HepG2 (cell line): Measurements from ENCODE around the gene FHIT. TPM values are rescaled to one million over a fixed set of nuclear protein-coding genes. Genes with fewer than 3 reads are reported as not detected.

Experiments
- ATAC-seq: fragments of 200-7000 bp; cut with Tn5 transposase; 3 replicates; pipeline ENCODE4 v1.9.1; 2020; ENCODE audit warnings: mild to moderate bottlenecking, moderate library complexity
- BruUV-seq: library from RNA; stranded (reverse); fragments of 400-500 nt; replicated peaks from 2 replicates; lab custom pipeline; 2021; lab: Mats Ljungman, UMichigan
- CTCF ChIA-PET: fragments of 300-600 bp; formaldehyde crosslinking; extraction: SDS; loops from one replicate; lab custom pipeline; 2021; ENCODE audit warnings: low total read pairs, inconsistent platforms, low intra/inter-chr PET ratio; lab: Yijun Ruan, JAX
- POLR2A ChIA-PET: fragments of 350-600 bp; sonication (Branson Sonifier 250); formaldehyde crosslinking; loops from one replicate; lab custom pipeline; 2020; ENCODE audit warnings: antibody characterized with exemption, inconsistent platforms; lab: Yijun Ruan, JAX
- DNase-seq: peaks from one replicate; pipeline ENCODE4 v3.0.0-alpha.2; 2015; ENCODE audit warnings: low spot score
- FAIRE-seq: peaks from 3 replicates; lab custom pipeline; 2011; peaks lifted over from hg19 to GRCh38; lab: Jason Lieb, UNC
- H2AFZ ChIP-seq: one replicate; pipeline ENCODE4 v1.6.1; 2011; ENCODE audit warnings: low read length, inconsistent platforms
- H3K27ac ChIP-seq: fragments of 300-600 bp; 3 replicates; pipeline ENCODE4 v1.8.0; 2011; ENCODE audit warnings: mixed run types, mild to moderate bottlenecking, mixed read lengths, low read length, inconsistent platforms; ENCODE audit not compliant: insufficient read depth; ENCODE audit errors: extremely low read length
- H3K27me3 ChIP-seq, 2 experiments: fragments of 200-600 bp in 1 of 2; 2 replicates in 1 of 2; 3 replicates in 1 of 2; pipeline versions ENCODE4 v1.6.0 to v1.8.0; 2011; ENCODE audit warnings: low read length in 2 of 2, mild to moderate bottlenecking in 2 of 2, moderate library complexity in 2 of 2, inconsistent platforms in 1 of 2; ENCODE audit not compliant: insufficient read depth in 2 of 2, control insufficient read depth in 1 of 2
- H3K36me3 ChIP-seq, 2 experiments: fragments of 200-600 bp in 1 of 2; replicated peaks in 1 of 2; 2 replicates in 1 of 2; 3 replicates in 1 of 2; pipeline versions ENCODE4 v1.5.1 to v1.8.0; 2011; ENCODE audit warnings: low read length in 2 of 2, inconsistent platforms in 1 of 2; ENCODE audit not compliant: insufficient read depth in 2 of 2, control insufficient read depth in 1 of 2
- H3K4me1 ChIP-seq: 2 replicates; pipeline ENCODE4 v1.5.1; 2012; ENCODE audit warnings: low read length, inconsistent platforms; ENCODE audit not compliant: insufficient read depth
- H3K4me2 ChIP-seq: 2 replicates; pipeline ENCODE4 v1.6.0; 2011; ENCODE audit warnings: low read depth, low read length, inconsistent platforms
- H3K4me3 ChIP-seq, 3 experiments: fragments of 200-600 bp in 1 of 3; sonication (generic), shearing (Covaris generic) in 1 of 3; replicated peaks in 1 of 3; 2 replicates each; pipeline ENCODE4 v1.5.1; 2011 to 2016; ENCODE audit warnings: low read length in 3 of 3, inconsistent platforms in 2 of 3, low read depth in 2 of 3, mild to moderate bottlenecking in 2 of 3, control low read depth in 1 of 3, mixed read lengths in 1 of 3; ENCODE audit not compliant: insufficient read depth in 1 of 3
- H3K79me2 ChIP-seq: one replicate; pipeline ENCODE4 v1.6.1; 2011; ENCODE audit warnings: low read length, inconsistent platforms; ENCODE audit not compliant: insufficient read depth
- H3K9ac ChIP-seq: 2 replicates; pipeline ENCODE4 v1.6.0; 2011; ENCODE audit warnings: mild to moderate bottlenecking, low read depth, low read length, inconsistent platforms; ENCODE audit not compliant: insufficient read depth
- H3K9me3 ChIP-seq: 2 replicates; pipeline ENCODE4 v1.5.1; 2012; ENCODE audit warnings: mild to moderate bottlenecking, low read length
- H4K20me1 ChIP-seq: 2 replicates; pipeline ENCODE4 v1.6.0; 2011; ENCODE audit warnings: inconsistent platforms, mild to moderate bottlenecking, low read length, moderate library complexity; ENCODE audit not compliant: insufficient read depth
- ARNTL ChIP-seq: sonication (generic); formaldehyde crosslinking; IDR thresholded peaks from 2 replicates; pipeline ENCODE4 v1.4.0; 2020; ENCODE audit warnings: mild to moderate bottlenecking, missing genetic modification reagents
- CEBPG ChIP-seq: IDR thresholded peaks from 2 replicates; pipeline ENCODE4 v1.6.1; 2016
- HIVEP1 ChIP-seq: sonication (generic); formaldehyde crosslinking; IDR thresholded peaks from 2 replicates; pipeline ENCODE4 v1.4.0; 2020; ENCODE audit warnings: mild to moderate bottlenecking, missing genetic modification reagents
- NFE2L1 ChIP-seq: sonication (generic); formaldehyde crosslinking; IDR thresholded peaks from 2 replicates; pipeline ENCODE4 v1.4.0; 2020; ENCODE audit warnings: missing genetic modification reagents, mild to moderate bottlenecking, borderline replicate concordance
- NR2C2 ChIP-seq: sonication (generic); formaldehyde crosslinking; IDR thresholded peaks from 2 replicates; pipeline ENCODE4 v1.4.0; 2020; ENCODE audit warnings: missing genetic modification reagents, mild to moderate bottlenecking, moderate library complexity, borderline replicate concordance
- PHB2 ChIP-seq: fragments of 450-650 bp; IDR thresholded peaks from 2 replicates; pipeline ENCODE4 v1.6.1; 2018; ENCODE audit not compliant: partially characterized antibody
- SMYD3 ChIP-seq: sonication (generic); formaldehyde crosslinking; IDR thresholded peaks from 2 replicates; pipeline ENCODE4 v1.8.1; 2023; ENCODE audit warnings: mild to moderate bottlenecking, missing genetic modification reagents
- ZFP82 ChIP-seq: sonication (generic); formaldehyde crosslinking; IDR thresholded peaks from 2 replicates; pipeline ENCODE4 v1.5.1; 2020; ENCODE audit warnings: mild to moderate bottlenecking, missing genetic modification reagents, borderline replicate concordance
- ZNF224 ChIP-seq: sonication (generic); formaldehyde crosslinking; IDR thresholded peaks from 2 replicates; pipeline ENCODE4 v1.5.0; 2020; ENCODE audit warnings: mild to moderate bottlenecking, missing genetic modification reagents
- WGBS: methylation state at CpG from one replicate; pipeline ENCODE4 v1.1.6; 2017; ENCODE audit warnings: low lambda C conversion rate; 5-methylcytosine and 5-hydroxymethylcytosine counted together
- in situ Hi-C: cut with HindIII; loops from 2 replicates; pipeline ENCODE4 v1.10.0; 2017; ENCODE audit warnings: low pct_unique_long_range_greater_than_20kb; ENCODE audit not compliant: extremely low pct_ligation_motif_present
- intact Hi-C: fragments of 100-400 bp; cut with micrococcal nuclease; formaldehyde crosslinking; loops from one replicate; pipeline ENCODE4 v1.10.0; 2022; ENCODE audit not compliant: unreplicated experiment
- polyA plus RNA-seq, 8 experiments: library from polyadenylated mRNA; depleted of rRNA in 3 of 8; stranded (reverse) in 7 of 8; unstranded in 1 of 8; fragments of >200 nt; fragmentation: Illumina TruSeq in 4 of 8; extraction: Trizol in 4 of 8; gene quantifications; 2 replicates each; pipeline versions ENCODE4 v1.2.1 to v1.2.3, GENCODE V29; 2011 to 2016; ENCODE audit warnings: low read depth in 4 of 8, missing spikeins in 1 of 8, mixed read lengths in 1 of 8; ENCODE audit not compliant: insufficient read depth in 1 of 8
- total RNA-seq, 5 experiments: library from RNA; depleted of rRNA; stranded (reverse); fragments of >200 nt; fragmentation: Illumina TruSeq; extraction: Trizol; gene quantifications; 2 replicates each; pipeline ENCODE4 v1.2.3, GENCODE V29; 2016; ENCODE audit warnings: low read depth in 1 of 5
- TF ChIP-seq, protein P1 (sequence below): sonication (generic); formaldehyde crosslinking; IDR thresholded peaks from 2 replicates; pipeline ENCODE4 v1.4.0; 2020; ENCODE audit warnings: mild to moderate bottlenecking, missing genetic modification reagents
- TF ChIP-seq, protein P2 (sequence below): IDR thresholded peaks from 2 replicates; pipeline ENCODE4 v1.6.1; 2016; ENCODE audit warnings: low read depth
- TF ChIP-seq, protein P3 (sequence below): sonication (generic); formaldehyde crosslinking; IDR thresholded peaks from 2 replicates; pipeline ENCODE4 v1.4.0; 2020; ENCODE audit warnings: missing genetic modification reagents, mild to moderate bottlenecking, borderline replicate concordance

FHIT gene
- total and polyA plus RNA-seq, 2 of the 13 experiments (the other 11 are each of a cell fraction or from before 2014, with no cell fraction given) = 4.0 to 4.6 TPM

DNA sequence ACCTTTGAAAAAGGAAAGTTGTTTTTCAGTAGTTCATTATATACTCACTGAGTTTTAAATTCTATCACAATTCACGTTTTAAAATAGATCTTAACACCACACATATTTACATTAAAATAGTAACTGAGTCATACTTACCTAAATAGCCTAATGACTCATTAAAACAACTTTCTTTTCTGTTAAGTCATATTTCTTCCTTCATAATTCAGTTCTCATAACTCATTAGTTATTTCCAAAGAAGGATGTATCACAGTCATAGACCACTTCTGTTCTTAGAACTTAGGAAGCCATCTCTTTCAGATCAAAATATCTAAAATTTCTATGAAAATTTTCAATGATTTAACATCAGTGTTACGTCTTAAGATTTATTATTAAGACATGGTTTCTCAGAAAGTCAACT lies 885.9 kb downstream of the FHIT start:
- no peaks in the 10 kb centered on the region for H3K27me3 ChIP-seq
- no peaks in the 10 kb centered on the region for H3K36me3 ChIP-seq
- no peak overlapping the region for H2AFZ ChIP-seq
- TF ChIP-seq CEBPG = no peak
- TF ChIP-seq, protein P1, sequence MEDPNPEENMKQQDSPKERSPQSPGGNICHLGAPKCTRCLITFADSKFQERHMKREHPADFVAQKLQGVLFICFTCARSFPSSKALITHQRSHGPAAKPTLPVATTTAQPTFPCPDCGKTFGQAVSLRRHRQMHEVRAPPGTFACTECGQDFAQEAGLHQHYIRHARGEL (CRISPR knock-in tag) = no peak
- TF ChIP-seq, protein P2, sequence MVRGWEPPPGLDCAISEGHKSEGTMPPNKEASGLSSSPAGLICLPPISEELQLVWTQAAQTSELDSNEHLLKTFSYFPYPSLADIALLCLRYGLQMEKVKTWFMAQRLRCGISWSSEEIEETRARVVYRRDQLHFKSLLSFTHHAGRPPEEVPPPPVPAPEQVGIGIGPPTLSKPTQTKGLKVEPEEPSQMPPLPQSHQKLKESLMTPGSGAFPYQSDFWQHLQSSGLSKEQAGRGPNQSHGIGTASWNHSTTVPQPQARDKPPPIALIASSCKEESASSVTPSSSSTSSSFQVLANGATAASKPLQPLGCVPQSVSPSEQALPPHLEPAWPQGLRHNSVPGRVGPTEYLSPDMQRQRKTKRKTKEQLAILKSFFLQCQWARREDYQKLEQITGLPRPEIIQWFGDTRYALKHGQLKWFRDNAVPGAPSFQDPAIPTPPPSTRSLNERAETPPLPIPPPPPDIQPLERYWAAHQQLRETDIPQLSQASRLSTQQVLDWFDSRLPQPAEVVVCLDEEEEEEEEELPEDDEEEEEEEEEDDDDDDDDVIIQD (CRISPR knock-in tag) = no peak
- no peak for TF ChIP-seq HIVEP1 (CRISPR knock-in tag)
- TF ChIP-seq ARNTL = no peak
- no peak for TF ChIP-seq NFE2L1
- no peak for TF ChIP-seq ZNF224 (CRISPR knock-in tag)
- no peak for TF ChIP-seq ZFP82
- no peak for TF ChIP-seq PHB2
- no peak for TF ChIP-seq NR2C2 (CRISPR knock-in tag)
- no peak for TF ChIP-seq SMYD3 (CRISPR knock-in tag)
- TF ChIP-seq, protein P3, sequence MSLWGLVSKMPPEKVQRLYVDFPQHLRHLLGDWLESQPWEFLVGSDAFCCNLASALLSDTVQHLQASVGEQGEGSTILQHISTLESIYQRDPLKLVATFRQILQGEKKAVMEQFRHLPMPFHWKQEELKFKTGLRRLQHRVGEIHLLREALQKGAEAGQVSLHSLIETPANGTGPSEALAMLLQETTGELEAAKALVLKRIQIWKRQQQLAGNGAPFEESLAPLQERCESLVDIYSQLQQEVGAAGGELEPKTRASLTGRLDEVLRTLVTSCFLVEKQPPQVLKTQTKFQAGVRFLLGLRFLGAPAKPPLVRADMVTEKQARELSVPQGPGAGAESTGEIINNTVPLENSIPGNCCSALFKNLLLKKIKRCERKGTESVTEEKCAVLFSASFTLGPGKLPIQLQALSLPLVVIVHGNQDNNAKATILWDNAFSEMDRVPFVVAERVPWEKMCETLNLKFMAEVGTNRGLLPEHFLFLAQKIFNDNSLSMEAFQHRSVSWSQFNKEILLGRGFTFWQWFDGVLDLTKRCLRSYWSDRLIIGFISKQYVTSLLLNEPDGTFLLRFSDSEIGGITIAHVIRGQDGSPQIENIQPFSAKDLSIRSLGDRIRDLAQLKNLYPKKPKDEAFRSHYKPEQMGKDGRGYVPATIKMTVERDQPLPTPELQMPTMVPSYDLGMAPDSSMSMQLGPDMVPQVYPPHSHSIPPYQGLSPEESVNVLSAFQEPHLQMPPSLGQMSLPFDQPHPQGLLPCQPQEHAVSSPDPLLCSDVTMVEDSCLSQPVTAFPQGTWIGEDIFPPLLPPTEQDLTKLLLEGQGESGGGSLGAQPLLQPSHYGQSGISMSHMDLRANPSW (CRISPR knock-in tag) = no peak
- no TSS peak for BruUV-seq
- H3K4me2 ChIP-seq = no peak overlapping the region
- no peak overlapping the region for H3K27ac ChIP-seq
- FAIRE-seq (no peak), ATAC-seq (no peak), DNase-seq (no peak)
- ChIA-PET POLR2A (no interaction called here), CTCF (no interaction called here)
- 0% methylated on average over 2 of the region's 2 CpGs for whole genome bisulfite sequencing
- no peaks in the 10 kb centered on the region for H4K20me1 ChIP-seq
- no peak overlapping the region for H3K9ac ChIP-seq
- in situ Hi-C loops = no loop called here
- no peaks in the 10 kb centered on the region for H3K4me1 ChIP-seq
- H3K9me3 ChIP-seq = no peaks in the 10 kb centered on the region
- H3K79me2 ChIP-seq = no peaks in the 10 kb centered on the region
- H3K4me3 ChIP-seq = no peak overlapping the region
- intact Hi-C loops = no loop called here
